Measurements from ENCODE around the gene TIMM23B. TPM values are rescaled to one million over a fixed set of nuclear protein-coding genes. Genes with fewer than 3 reads are reported as not detected.
"Not testable (repeated sequence)": the region's sequence is repeated elsewhere in the genome, so short reads cannot be mapped to it uniquely, and the experiment has no call there.

The TIMM23B gene, protein sequence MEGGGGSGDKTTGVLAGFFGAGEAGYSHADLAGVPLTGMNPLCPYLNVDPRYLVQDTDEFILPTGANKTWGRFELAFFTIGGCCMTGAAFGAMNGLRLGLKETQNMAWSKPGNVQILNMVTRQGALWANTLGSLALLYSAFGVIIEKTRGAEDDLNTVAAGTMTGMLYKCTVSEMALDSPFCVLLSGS
- total RNA-seq: 34.1 TPM

DNA sequence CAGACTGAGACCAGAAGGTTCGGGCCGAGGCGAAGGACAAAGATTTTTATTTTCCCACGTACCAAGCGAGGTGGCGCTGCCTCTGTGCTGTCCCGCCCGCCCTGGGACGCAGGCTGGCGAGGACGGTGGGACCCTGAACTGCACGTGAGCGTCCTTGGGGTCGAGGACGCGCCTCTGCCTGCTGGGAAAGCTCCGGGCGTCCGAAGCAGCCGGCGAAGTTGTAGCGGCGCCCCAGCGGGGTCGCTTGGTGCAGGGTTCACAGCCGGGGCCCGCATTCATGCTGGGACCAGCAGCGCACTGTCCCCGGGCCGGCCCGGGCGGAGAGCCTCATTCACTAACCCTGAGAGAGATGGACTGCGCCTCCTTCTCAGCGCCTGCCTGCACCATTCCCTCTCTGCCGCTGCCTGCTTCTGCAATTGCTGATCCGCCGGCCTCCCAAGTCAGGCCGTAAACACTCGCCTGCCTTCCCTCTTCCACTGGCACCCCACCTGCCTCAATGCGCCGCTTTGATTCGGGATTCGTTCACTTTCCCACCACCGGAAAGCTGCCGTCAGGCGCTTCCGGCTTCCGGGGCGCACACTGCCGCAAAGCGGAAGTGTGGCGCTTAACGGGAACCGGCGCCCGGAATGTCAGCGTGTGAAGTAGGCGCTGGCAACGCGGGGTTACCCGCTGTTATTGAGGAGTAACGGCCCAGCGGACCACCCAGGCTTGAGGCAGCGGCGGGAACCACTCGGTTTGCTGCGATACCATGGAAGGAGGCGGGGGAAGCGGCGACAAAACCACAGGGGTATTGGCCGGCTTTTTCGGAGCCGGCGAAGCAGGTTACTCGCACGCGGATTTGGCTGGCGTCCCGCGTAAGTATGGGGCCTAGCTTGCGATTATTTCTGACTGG lies at the start of gene TIMM23B, which contains the start of gene PARG:
Gene TIMM23B, plus strand, starts transcription at position 607 of the 892 bp plus-strand sequence. Its CDS starts 142 bp downstream, at position 749.
Gene PARG, minus strand, starts transcription at position 581 of the 892 bp plus-strand sequence. Its CDS starts 302 bp downstream, at position 279.
- DNase-seq (ENCODE audit: low spot score): peak; percentile 73

- DNase-seq (ENCODE audit: low spot score): not testable (repeated sequence)
These were observed 41.9 kb upstream of the TIMM23B start for GRCh38 chr10:49899999-49900398.

DNA sequence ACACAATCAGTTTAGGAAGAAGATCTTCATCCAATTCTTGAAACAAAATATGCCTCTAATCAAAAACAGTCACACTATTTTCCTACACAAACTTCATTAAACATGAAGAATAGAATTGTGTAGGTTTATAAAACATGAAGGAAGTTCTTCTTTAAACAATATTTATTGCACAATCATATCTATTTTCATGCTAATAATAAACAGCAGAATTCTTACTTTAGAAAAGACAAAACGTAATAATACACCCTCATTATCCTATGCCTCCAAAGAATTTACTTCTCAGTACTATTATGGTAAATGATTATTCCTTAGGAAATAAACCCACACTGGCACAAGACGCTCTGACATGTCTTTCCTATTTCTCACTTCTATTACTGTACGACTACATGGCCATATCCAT lies 41.4 kb upstream of the TIMM23B start:
- not testable (repeated sequence) for DNase-seq (ENCODE audit: low spot score)

DNA sequence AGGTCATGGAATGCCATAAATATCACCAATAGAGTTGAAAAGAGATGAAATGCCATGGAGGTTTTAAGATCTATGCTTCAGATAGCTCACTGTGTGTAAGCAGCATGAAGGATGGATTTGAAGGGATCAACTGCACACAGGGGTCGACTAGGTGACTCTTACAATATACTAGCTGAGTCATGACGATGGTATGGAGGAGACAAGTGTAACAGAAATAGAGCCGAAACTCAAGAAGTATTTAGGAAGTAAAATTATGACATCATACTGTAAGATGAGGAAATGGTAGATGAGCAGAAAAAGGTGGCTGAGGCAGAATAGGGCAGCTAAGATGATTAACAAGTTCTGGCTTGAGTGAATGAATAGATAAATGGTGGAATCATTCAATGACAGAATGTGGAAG lies 38.0 kb upstream of the TIMM23B start:
- not testable (repeated sequence) for DNase-seq (ENCODE audit: low spot score)

DNA sequence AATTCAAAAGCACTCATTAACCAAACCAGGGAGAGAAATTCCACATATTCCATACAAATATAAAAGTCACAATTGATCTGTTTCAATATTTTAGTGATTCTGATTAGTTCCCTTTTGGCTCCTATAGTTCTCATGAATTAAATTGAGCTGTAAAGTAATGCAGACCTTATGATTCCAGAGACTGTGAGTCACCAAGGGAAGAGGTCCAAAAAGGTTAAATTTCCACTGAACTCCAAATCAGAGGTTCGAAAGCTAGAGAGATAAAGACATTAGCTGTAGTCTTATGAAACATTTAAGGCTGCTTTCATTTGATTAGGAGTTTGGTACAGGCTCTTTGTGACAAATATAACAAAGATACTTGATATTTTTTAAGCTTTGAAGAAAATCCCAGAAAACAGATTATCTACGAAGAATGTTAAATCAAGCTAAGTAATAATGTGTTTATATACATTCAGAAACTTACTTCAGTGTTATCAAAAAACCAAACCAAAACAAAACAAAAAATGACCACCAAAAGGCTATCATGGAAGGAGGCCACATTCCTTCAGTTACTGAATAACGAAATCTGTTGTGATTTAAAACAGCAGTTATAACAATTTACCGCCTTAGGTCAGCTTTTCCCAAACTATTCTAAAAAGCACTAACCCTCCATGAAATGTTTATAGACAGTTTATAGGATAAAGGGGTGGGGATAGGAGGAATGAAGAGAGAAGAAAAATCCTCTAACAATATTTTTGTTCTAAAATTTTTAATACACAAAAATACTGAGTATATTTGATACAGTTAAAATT lies 33.4 kb upstream of the TIMM23B start:
- not testable (repeated sequence) for DNase-seq (ENCODE audit: low spot score)

DNA sequence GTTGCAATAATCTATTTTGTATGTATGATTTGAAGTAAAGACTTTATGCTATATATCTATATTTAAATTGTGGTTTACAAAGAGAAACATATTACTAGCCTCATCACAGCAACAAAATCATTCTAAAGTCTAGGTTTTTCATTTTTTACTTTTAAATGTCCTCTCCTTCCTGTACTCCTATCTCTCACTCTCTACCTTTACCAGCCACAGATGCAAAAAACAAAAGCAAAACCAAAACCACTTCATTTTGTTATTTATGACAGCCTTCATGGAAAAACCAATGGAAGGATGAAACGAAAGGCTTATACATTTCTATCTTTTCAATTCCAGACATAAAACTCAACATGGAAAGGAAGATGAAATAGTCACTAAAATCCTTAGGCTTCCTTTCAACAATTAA lies 31.6 kb upstream of the TIMM23B start:
- not testable (repeated sequence) for DNase-seq (ENCODE audit: low spot score)

GRCh38 chr10:49916451-49916850 lies 25.4 kb upstream of the TIMM23B start:
- DNase-seq (ENCODE audit: low spot score): not testable (repeated sequence)

DNA sequence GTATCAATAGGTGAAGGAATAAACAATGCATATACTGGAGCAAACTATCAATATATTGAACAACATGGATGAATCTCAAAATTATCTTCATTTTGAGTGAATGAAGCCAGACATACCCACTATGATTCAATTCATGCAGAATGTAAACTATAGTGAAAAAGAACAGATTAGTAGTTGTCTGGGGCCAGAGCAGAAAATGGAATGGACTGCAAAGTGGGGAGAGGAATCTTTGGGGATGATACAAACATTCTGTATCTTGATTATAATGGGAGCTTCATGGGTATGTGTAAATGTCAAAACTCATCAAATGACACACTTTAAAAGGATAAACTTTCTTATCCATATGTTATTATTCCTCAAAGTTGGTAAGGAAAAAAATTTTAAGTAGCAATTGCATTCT lies 23.9 kb upstream of the TIMM23B start:
- not testable (repeated sequence) for DNase-seq (ENCODE audit: low spot score)

- DNase-seq (ENCODE audit: low spot score): not testable (repeated sequence)
These were observed 19.8 kb upstream of the TIMM23B start for GRCh38 chr10:49922041-49922440.

- DNase-seq (ENCODE audit: low spot score): not testable (repeated sequence)
These were observed 18.3 kb upstream of the TIMM23B start for GRCh38 chr10:49923572-49923971.

DNA sequence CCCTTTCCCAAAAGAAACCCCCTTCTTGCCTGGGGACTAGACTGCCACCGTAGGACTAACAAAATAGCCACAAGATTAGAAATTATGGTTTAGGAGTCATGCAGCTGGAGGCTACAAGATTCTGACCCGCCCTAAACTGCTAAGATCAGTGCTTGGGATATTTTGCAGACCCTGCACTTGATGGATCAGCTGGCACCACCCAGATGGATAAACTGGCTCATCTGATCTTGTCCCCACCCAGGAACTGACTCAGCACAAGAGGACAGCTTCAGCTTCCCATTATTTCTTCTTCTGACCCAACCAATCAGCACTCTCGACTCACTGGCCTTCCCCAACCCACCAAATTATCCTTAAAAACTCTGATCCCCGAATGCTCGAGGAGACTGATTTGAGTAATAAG lies 10.6 kb upstream of the TIMM23B start:
- DNase-seq (ENCODE audit: low spot score): not testable (repeated sequence)

DNA sequence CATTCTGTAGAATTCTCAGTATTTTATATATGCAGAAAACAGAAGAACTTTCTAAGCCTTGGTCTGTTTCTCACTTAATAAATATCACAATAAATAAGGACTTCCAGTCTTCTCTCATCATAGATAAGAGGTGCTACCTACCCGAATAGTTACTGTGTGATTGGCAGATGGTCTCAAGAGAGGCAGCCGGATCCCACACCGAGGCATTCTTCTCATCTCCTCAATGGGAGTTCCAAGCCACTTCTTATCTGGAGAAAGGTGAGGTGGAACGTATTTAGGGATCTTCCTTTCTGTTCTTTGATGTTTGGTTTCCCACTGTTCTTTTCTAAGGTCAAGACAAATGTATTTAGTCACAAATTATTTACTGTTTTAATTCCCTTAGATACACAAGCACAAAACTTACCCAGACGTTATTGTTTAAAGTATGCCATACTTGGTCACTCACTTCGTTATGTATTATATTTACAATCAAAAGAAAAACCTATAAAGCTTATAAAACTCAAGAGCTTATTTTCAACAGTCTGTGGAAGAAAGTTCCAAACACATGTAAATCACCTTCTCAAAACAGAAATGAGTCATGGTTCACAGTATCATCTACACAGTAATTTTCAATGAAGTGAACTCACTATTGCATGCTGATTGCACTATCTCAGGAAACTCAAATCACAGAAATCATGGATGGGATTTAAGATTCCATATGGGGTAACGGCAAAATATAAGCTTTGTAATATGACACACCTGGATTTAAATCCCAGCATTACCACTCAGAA lies 9.7 kb upstream of the TIMM23B start:
- DNase-seq (ENCODE audit: low spot score): not testable (repeated sequence)

GRCh38 chr10:49942339-49942705 lies 469 bp downstream of the TIMM23B start:
- DNase-seq (ENCODE audit: low spot score): not testable (repeated sequence)

DNA sequence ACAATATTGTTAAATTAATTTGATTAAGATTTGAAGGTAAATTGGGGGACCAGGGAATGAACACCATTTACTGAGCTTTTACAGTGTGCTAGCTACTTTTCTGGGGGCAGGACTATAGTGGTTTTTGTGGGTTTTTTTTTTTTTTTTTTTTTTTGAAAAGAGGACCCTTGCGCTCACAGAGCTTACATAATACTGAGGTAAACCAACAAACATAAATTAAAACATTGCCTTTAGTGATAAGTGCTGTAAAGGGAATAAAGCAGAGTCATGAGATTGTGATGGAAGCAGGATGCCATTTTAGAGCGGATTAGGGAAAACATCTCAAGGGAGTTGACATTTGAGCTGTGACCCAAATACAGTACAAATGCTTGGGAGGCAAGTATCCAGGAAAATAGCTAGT lies 1.8 kb downstream of the TIMM23B start:
- DNase-seq (ENCODE audit: low spot score): not testable (repeated sequence)

DNA sequence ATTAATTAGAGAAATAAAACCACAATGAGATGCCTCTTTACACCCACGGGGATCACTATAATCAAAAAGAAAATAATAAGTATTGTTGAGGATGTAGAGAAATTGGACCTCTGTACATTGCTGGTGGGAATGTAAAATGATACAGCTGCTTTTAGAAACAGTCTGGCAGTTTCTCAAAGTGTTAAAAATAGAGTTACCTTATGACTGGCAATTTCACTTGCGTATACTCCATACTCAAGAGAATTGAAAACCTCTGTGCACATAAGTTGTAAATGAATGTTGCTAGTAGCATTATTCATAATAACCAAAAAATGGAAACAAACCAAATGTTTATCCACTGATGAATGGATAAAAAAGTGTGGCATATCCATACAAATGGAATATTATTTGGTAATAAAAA lies 6.3 kb downstream of the TIMM23B start:
- DNase-seq (ENCODE audit: low spot score): not testable (repeated sequence)

GRCh38 chr10:49948737-49949136 lies 6.9 kb downstream of the TIMM23B start:
- DNase-seq (ENCODE audit: low spot score): not testable (repeated sequence)

DNA sequence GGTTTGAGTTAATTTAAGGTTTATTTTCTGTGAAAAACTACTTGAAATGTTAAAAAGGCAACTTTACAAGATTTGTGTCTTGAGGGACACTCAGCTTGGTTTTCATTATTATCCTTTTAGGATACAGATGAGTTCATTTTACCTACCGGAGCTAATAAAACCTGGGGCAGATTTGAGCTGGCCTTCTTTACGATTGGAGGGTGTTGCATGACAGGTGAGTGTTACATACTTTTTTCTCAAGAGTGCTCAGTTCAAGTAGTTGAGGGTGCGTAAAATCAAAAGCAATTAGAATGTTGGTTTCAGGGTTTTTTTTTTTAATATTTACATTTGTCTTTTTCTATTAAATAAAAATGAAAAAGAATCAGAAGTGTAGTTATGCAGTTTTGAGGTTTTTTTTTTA lies 10.2 kb downstream of the TIMM23B start:
- DNase-seq (ENCODE audit: low spot score): not testable (repeated sequence)

DNA sequence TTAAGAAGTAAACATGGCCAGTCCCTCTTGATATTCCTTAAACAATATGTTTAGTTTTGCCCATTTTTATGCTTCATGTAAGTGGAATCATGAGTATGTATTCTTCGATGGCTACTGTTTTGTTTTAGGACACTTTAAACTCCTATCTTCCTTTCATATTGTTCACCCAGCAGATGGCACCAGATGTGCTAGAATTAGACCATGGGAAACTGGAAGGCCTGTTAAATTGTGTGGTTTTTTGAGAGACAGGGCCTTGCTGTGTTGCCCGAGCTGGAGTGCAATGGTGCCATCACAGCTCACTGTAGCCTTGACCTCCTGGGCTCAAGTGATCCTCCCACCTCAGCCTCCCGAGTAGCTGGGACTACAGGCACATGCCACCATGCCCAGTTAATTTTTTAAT lies 11.3 kb downstream of the TIMM23B start:
- not testable (repeated sequence) for DNase-seq (ENCODE audit: low spot score)

GRCh38 chr10:49970331-49970857 lies 28.5 kb downstream of the TIMM23B start:
- DNase-seq (ENCODE audit: low spot score): not testable (repeated sequence)

DNA sequence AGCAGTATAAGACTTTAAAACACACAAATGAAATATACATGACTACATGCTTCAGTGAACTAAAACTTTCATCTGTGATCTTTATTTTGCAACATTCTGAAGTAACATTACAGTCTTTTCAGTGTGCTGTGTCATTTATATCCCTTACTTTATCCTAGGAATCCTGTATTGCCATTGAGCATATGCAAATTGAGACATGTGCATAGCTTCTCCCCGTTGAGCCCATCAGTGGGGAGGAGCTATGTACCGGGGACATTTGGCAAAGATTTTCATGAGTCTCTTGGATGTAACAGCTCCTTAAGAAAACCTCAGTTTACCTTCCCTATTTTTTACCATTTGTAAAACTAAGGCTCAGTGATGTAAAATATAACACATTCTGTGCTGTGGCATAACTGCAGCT lies 29.6 kb downstream of the TIMM23B start:
- not testable (repeated sequence) for DNase-seq (ENCODE audit: low spot score)

GRCh38 chr10:49972094-49972493 lies 30.2 kb downstream of the TIMM23B start:
- DNase-seq (ENCODE audit: low spot score): not testable (repeated sequence)
